NCI-H82 (cell line): Measurements from ENCODE around the gene ALG12.

ENCODE experiments used
- DNase-seq: peaks from one replicate; lab custom pipeline; 2025; lab: John Stamatoyannopoulos, UW

The ALG12 gene

GRCh38 chr22:49887064-49887451, 31.2 kb downstream of the ALG12 start:
- no peak for DNase-seq

- DNase-seq: no peak
Observed at GRCh38 chr22:49886346-49887063, 31.7 kb downstream of the ALG12 start.

GRCh38 chr22:49885881-49886280, 32.4 kb downstream of the ALG12 start:
- no peak for DNase-seq

GRCh38 chr22:49885281-49885680, 33.0 kb downstream of the ALG12 start:
- no peak for DNase-seq

GRCh38 chr22:49884503-49885260, 33.6 kb downstream of the ALG12 start:
- DNase-seq: no peak

- no peak for DNase-seq
Observed at GRCh38 chr22:49884075-49884474, 34.2 kb downstream of the ALG12 start.

- DNase-seq: no peak
Observed at GRCh38 chr22:49883294-49883640, 35.0 kb downstream of the ALG12 start.

GRCh38 chr22:49882519-49883293, 35.5 kb downstream of the ALG12 start:
- no peak for DNase-seq

GRCh38 chr22:49881856-49882255, 36.4 kb downstream of the ALG12 start:
- DNase-seq: no peak

GRCh38 chr22:49880281-49880680, 38.0 kb downstream of the ALG12 start:
- no peak for DNase-seq

- no peak for DNase-seq
Observed at GRCh38 chr22:49879871-49880270, 38.4 kb downstream of the ALG12 start.

GRCh38 chr22:49878206-49878605, 40.0 kb downstream of the ALG12 start:
- DNase-seq: no peak

- no peak for DNase-seq
Observed at GRCh38 chr22:49877642-49878041, 40.6 kb downstream of the ALG12 start.

- no peak for DNase-seq
Observed at GRCh38 chr22:49873228-49873940, 44.9 kb downstream of the ALG12 start.

GRCh38 chr22:49872347-49872746, 45.9 kb downstream of the ALG12 start:
- no peak for DNase-seq

GRCh38 chr22:49871482-49871881, 46.8 kb downstream of the ALG12 start:
- DNase-seq: no peak

- DNase-seq: no peak
Observed at GRCh38 chr22:49869845-49870712, 48.2 kb downstream of the ALG12 start.

- no peak for DNase-seq
Observed at GRCh38 chr22:49869086-49869830, 49.0 kb downstream of the ALG12 start.

GRCh38 chr22:49867303-49868265, 50.7 kb downstream of the ALG12 start:
- DNase-seq: no peak
